Measurements from ENCODE around the gene CMTM7.

Gene CMTM7

DNA sequence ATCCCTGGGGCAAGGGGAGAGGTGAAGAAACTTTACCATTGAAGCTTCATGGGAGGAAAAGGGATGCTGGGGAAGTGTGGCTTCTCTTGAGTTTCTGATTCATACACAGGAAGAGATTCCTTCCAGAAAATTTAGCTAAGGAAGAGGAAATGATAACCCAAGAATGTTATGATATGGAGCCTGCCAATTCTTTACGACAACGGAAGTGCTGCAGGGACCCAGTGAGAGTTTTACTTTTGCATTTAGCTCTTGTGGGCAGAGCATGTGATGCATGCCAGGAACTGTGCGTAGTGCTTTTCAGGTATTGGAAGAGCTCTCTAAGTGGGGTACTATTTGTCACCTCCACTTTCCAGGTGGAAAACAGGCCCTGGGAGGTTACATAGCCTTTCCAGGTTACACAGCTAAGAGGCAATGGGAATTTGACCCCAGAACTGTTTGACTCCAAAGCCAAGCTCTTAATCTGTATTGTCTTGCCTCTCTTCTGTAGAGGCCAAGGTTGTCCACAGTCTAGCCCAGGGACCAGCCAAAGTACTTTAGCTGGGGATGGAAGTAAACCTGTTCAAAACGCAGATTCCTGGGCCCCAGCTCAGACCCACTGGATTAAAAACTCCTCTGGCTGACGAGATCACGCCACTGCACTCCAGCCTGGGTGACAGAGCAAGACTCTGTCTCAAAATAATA is 23.0 kb downstream of the CMTM7 start:
- no peak for DNase-seq

- no peak for DNase-seq
Measured at GRCh38 chr3:32419742-32420125, 28.1 kb downstream of the CMTM7 start.

- no peak for DNase-seq
Measured at GRCh38 chr3:32420126-32421038, 28.7 kb downstream of the CMTM7 start.

GRCh38 chr3:32421185-32421584 is 29.5 kb downstream of the CMTM7 start:
- no peak for DNase-seq

- DNase-seq, result no peak
Measured at GRCh38 chr3:32421991-32422859, 30.6 kb downstream of the CMTM7 start.

- DNase-seq, result no peak
Measured at GRCh38 chr3:32422943-32423342, 31.3 kb downstream of the CMTM7 start.

DNA sequence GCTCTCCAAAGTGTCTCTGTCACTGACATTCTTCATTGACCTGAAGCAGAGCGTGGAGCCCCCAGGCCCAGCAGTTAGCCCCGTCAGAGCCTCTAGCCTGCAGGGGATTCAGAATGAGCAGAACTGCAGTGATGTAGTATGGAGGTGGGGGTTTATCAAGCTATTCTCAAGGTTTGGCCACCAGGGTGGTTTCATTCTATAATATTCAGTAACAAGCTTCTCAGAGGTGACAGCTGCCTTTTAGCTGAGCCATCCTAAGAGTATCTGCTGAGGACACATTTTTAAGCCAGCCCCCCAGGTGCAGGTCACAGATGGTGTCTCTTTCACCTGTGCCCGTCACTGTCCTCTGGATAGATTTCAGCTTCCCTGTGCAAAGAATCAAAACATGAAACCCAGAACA is 31.9 kb downstream of the CMTM7 start:
- no peak for DNase-seq

DNA sequence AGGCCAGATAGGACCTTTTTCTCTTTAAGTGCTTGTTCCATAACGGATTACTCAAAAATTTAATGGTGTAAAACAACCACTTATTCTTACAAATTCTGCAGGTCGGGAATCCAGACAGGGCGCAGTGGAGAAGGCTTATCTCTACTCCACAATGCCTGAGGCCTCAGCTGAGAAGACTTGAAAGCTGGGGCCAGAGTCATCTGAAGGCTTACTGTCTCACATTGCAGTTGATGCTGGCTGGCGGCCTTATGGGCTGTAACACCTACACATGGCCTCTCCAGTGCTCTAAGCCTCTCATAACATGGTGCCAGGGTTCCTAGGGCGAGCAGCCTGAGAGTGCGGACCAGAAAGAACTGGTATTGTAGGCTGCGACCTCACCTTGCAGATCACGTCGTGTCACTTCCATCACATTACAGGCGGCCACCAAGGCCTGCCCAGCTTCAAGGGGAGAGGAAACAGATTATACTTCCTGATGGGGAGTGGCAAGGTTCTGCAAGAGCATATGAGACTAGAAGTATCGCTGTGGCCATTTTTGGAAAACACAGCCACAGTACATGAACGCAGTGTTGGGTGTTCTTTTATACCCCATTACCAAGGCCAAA is 32.4 kb downstream of the CMTM7 start:
- DNase-seq, result no peak

DNA sequence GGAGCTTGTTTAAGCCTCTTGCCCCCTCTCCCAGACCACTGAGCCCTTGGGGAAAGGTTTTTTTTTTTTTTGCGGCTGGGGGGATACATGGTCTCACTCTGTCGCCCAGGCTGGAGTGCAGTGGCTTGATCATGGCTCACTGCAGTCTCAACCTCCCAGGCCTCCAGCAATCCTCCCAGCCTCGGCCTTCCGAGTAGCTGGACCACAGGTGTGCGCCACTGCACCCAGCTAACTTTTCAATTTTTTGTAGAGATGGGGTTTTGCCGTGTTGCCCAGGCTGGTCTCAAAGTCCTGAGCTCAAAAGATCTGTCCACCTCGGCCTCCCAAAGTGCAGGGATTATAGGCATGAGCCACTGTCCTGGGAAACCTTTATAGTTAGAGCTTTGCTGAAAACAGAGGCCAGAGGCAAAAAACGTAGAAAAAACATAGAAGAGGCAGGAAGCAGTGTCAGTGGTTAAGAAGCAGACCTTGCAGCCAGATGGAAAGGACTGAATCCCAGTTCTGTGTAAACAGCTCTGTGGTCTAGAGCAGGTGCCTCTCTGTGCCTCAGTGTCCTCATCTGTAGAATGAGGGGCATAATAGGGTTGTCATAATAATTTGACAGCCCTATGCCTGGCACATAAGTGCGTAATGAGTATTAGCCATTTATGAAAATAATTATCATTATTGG is 33.1 kb downstream of the CMTM7 start:
- DNase-seq, result no peak

DNA sequence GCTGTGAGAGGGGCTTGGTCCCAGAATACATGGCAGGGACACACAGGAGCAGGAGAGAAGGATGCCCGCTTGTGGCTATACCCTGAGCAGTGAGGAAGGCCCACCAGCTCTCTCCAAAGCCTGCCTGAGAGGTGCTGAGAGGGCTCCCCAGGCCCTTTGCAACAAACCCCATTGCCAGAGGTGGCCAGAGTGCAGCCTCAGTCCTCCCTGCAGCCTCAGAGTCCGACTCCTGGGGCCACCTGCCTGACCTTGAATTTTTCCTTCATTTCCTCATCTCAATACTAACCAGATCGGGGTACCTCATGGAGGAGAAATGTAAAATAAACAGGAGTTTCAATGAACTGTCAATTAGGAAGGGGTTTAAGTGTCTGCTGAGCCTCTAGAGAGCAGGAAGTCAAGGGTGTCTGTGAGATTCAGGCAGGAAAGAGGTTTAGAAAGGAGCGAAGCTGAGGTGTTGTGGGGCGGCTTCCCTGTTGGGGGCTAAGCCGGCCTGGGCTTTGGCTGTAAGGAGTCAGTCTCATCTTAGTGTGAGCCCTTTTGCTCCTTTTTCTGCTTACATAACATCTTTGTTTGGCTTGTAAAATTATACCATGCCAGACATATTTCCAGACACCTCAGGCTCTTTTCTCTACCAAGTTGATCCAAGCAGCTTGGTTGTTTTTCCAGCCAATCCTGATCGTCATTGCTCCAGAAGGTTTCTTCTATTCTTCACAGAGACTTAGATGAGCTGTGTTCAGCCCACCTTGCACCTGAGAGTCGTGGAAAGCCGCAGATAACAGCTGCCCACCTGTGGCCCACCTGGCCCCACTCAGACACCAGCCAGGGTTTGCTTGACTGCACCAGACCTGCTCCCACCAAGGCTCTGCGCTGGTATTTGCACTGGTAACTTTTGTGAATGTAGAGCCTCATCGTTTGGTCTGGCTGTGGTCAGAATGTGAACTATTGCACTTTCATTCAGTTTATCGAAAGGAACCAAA is 36.7 kb downstream of the CMTM7 start:
- peak; percentile 54 for DNase-seq

- no peak for DNase-seq
Measured at GRCh38 chr3:32430900-32431299, 39.2 kb downstream of the CMTM7 start.

DNA sequence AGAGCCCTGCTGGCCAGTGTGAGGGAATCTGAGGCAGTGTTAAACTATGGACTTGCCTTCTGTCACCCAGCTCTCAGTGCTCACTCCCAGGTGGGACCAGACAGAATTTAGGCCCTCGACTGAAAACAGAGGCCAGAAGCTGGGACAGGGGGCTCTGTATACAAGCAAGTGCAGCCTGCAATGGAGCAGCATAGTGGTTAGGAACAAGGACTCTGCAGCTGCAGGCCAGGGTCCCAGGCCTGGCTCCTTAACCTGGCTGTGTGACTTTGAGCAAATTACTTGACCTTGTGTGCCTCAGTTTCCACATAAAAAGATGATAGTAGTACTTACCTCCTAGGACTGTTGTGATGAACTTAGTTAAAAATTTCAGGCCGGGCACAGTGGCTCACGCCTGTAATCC is 39.8 kb downstream of the CMTM7 start:
- no peak for DNase-seq

GRCh38 chr3:32432045-32432710 is 40.5 kb downstream of the CMTM7 start:
- no peak for DNase-seq

- DNase-seq, result no peak
Measured at GRCh38 chr3:32432711-32433530, 41.3 kb downstream of the CMTM7 start.

- no peak for DNase-seq
Measured at GRCh38 chr3:32434206-32434605, 42.6 kb downstream of the CMTM7 start.

GRCh38 chr3:32435911-32436815 is 44.5 kb downstream of the CMTM7 start:
- DNase-seq, result no peak

DNA sequence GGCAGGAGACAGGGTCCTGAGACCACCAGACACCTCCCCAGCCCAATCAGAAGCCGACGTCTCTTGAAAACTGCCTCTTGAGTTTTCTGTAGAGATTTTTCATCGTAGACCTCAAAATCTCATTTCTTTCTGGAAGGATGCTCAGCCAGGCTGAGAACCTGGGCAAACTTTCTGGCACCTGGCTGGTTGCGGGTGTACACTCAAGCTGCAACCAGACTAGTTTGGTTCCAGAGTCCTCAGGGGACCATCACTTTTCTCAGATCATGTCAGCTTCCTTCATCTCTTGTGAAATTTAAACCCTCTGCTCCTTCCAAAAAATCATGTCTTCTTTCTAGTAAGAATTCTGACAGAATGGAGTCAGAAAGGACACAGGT is 45.1 kb downstream of the CMTM7 start:
- no peak for DNase-seq

DNA sequence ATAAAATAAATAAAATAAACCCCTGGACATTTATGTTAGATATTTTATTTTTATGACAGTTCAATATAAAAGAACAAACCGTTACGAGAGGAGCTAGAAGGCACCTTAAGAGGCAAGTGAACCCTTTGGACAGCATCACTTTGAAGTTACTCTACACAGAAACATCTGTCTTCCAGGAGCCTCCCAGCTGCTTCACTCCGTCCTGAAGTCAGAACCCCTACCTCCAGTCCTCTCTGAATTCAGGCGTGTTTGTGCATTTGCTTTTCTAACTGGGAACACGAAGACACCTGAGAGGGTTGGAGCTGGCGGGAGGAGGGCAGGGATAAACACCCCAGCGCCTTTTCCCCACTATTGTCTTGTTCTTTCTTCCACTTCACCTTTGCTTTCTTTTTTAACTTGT is 46.2 kb downstream of the CMTM7 start:
- DNase-seq, result no peak

All from activated T-cell treated with anti-CD3 and anti-CD28 coated beads, Interleukin-2, amount 50 U/mL, for 1 hour (primary cell).